Stimulated activated CD4-positive, alpha-beta T cell treated with anti-CD3 and anti-CD28 coated beads, Interleukin-4, amount 100 ng/mL, for 1 hour (primary cell): ENCODE results near the gene SF3B3.

ENCODE experiments used
- DNase-seq: peaks from one replicate; pipeline ENCODE4 v3.0.0-alpha.2; 2020

The SF3B3 gene

DNA sequence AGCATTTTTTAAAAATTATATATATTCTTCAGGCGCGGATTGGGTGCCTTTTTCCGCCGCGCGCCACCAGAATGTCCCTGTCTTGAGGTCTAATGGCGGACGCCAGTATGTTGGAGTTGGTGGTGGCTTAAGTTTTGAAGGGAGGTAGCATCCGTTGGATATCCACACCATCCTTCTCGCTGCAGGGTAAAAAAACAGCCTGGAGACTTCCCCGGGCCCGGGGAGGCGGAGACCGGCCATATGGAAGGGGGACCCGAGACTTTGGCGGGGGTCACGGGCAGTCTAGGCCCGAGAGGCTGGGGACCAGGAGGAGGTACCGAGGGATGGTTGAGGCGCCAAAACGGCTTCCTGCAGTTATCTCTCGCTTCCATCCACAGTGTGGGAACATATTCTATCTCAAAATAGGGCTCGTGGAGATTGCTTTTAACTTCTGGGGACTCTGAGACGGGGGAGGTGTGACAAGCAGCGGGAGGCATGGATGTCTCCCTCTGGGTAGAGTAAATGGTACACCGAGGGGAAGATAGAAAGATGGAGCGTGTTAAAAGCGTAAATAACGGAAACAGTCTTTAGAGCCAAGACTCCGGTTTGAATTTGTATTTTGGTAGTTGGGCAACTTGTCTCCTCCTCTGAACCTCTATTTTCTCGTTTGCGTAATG is at the start of gene SF3B3:
Gene SF3B3, plus strand, starts transcription at position 74 of the 656 bp plus-strand sequence. CDS start 2,841 bp downstream, outside the sequence.
- DNase-seq = peak; percentile 70

DNA sequence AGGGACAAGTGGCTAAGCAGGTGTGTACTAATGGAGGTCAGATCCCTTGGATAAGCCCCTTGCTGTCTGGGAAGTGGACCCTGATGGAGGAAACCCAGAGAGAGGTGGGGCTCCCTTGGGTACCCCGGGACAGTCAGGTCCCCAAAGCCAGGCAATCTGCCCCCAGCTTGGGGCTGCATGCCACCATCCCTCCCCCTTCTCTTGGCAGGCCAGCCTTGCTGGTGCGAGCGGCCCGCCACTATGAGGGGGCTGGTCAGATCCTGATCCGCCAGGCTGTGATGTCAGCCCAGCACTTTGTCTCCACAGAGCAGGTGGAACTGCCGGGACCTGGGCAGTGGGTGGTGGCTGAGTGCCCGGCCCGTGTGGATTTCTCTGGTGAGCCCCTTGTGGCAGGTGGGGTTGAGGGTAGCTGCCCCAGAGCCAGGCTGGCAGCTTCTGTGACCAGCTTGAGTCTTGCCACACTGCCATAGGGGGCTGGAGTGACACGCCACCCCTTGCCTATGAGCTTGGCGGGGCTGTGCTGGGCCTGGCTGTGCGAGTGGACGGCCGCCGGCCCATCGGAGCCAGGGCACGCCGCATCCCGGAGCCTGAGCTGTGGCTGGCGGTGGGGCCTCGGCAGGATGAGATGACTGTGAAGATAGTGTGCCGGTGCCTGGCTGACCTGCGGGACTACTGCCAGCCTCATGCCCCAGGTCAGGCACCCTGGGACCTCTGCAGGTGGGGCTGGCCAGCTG is 49.1 kb upstream of the SF3B3 start:
- no peak for DNase-seq

DNA sequence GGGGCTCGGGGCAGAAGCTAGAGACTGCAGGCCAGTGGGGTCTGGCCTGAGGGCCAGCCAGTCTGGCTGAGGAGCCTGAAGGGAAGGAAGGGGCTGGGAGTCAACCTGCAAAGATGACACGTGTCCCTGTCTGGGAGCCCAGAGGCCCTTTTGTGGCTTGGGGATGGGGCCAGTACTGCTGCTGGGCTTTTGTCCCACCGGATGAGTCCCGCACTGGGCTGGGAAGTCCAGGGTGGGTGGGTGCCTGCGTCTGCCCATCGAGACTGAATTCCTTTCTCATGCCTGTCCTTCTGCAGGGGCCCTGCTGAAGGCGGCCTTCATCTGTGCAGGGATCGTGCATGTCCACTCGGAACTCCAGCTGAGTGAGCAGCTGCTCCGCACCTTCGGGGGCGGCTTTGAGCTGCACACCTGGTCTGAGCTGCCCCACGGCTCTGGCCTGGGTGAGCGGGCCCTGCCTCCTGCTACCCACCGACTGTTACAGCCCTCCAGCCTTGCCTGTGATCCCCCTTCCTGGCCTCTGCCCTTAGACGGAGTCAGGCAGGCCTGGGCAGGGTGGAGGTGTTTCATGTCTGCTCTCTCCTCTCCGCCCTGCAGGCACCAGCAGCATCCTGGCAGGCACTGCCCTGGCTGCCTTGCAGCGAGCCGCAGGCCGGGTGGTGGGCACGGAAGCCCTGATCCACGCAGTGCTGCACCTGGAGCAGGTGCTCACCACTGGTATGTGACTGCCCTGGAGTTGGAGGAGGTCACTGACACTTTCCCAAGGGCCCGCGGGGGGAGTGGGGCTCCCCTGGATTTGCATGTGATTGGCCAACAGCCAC is 48.4 kb upstream of the SF3B3 start:
- no peak for DNase-seq

- peak; percentile 15 for DNase-seq
These were observed 47.2 kb upstream of the SF3B3 start for GRCh38 chr16:70476272-70477020.

DNA sequence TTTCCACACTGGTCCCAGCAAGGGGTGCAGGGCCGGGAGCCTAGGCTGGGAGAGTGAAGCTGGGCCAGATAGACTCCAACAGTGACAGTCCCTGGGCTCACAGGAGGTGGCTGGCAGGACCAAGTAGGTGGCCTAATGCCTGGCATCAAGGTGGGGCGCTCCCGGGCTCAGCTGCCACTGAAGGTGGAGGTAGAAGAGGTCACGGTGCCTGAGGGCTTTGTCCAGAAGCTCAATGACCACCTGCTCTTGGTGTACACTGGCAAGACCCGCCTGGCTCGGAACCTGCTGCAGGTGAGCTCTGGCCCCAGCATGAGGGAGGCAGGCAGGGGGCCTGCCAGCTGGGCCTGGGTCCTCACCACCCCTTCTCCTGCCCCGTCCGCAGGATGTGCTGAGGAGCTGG is 45.4 kb upstream of the SF3B3 start:
- DNase-seq = no peak

DNA sequence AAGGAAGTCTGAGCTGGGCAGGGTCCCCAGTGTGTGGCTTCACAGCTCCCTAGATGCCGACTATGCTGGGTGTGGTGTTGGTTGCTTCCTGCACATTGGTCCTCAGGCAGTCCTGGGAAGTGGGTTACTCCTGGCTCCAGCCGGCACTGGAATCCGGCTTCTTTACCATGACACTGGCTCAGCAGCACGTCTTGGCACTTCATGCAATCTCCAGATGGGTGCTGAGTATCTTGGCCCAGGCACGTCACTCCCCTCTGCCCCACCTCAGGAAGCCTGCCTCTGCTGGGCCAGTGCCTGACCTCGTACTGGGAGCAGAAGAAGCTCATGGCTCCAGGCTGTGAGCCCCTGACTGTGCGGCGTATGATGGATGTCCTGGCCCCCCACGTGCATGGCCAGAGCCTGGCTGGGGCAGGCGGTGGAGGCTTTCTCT is 44.7 kb upstream of the SF3B3 start:
- DNase-seq = no peak

GRCh38 chr16:70480127-70481105 is 43.2 kb upstream of the SF3B3 start:
- no peak for DNase-seq

DNA sequence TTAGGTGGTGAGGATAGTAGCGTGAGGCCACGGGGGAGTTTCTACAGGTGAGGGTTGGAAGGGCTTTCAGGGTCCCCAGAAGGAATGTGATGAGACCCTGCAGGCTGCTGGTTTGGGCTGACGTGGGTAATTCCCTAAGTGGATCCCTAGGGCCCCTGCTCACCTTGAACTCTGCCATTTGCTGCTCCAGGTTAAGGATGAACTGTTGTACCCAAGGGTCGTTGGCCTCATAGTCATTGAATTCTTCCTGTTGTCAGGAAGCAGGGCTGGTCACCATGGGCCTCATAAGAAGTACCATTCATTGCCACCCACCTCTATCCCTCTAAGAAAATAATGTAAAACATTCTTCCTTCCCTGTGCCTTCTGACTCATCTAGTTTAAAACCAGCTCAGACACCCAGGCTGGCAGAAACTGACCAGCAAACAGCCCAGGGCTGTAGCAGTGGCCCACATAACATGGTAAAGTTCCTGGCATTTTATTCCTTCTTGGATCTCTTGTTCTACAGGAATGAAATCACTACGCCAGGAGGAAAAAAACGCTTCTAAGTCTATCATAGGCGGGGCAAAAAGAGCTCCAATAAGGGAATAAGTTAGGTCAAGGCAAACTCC is 41.6 kb upstream of the SF3B3 start:
- DNase-seq = no peak

- no peak for DNase-seq
These were observed 41.0 kb upstream of the SF3B3 start for GRCh38 chr16:70482624-70483023.

- DNase-seq = no peak
These were observed 40.2 kb upstream of the SF3B3 start for GRCh38 chr16:70483426-70483825.

GRCh38 chr16:70484867-70485266 is 38.7 kb upstream of the SF3B3 start:
- DNase-seq = no peak

DNA sequence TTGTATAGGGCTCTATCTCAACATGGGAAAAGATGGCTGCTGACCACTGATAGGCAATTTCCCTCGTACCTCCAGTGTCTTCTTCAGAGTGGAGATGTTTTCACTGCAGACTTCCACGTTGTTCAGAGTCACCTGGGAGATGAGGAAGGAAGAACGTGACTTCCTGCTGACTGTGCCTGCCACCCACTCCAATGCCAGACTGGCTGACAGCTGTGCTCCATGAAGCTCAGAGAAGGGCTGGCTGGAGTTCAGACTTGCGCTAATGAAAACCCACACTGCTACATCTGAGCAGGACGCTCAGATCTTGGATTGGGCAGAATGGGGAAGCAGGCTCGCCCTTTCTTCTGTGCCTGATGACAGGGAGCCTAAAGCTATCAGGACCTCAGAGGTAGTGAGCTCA is 33.4 kb upstream of the SF3B3 start:
- no peak for DNase-seq

DNA sequence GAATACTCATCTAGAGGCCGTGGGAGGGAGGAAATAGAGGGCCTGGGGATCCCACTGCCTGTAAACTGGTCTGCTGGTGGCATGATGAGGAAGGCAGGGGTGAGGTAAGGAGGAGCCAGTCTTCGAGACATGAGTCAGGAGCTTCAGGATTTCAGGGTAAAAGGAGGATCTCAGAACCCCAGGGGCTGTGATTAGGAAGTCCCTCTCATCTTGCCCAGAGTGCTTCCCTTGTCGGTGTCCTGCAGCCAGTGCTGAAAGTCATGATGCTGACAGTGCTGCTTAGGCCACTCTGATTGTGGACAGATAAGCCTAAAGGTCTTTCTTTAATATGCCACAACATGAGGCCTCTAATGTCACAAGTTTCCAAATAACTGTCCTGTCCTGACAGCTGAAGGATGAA is 29.8 kb upstream of the SF3B3 start:
- no peak for DNase-seq

- no peak for DNase-seq
These were observed 29.3 kb upstream of the SF3B3 start for GRCh38 chr16:70494202-70494770.

- DNase-seq = no peak
These were observed 28.8 kb upstream of the SF3B3 start for GRCh38 chr16:70494777-70495176.

GRCh38 chr16:70495425-70496182 is 28.0 kb upstream of the SF3B3 start:
- no peak for DNase-seq

GRCh38 chr16:70496513-70496912 is 27.1 kb upstream of the SF3B3 start:
- no peak for DNase-seq

DNA sequence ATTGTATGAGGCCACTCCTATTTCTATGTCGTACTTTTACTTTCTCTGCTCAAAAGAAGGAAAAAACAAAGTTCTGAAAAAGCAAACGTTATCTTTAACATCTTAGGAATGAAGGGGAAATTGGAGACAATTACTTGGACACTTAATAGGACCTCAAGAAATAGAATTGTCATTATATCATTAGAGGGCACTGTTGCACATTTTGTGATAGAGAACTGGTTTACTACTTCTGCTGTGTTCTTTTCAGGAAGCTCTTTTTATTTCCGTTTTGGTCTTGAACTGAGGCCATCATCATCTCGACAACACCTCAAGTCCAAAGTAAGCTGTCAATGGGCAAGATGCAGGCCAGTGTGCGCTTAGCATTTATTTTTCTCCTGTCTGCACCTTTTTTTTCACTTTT is 14.9 kb upstream of the SF3B3 start:
- DNase-seq = no peak

- no peak for DNase-seq
These were observed 13.4 kb upstream of the SF3B3 start for GRCh38 chr16:70510216-70510615.

GRCh38 chr16:70511833-70512232 is 11.8 kb upstream of the SF3B3 start:
- DNase-seq = no peak
